ENCODE results near the gene GKN2.
"Not testable (repeated sequence)": the region's sequence is repeated elsewhere in the genome, so short reads cannot be mapped to it uniquely, and the experiment has no call there.

Gene GKN2

GRCh38 chr2:68901199-68901514, 51.5 kb downstream of the GKN2 start:
- Histone ChIP-seq H3K36me3 (ENCODE audit: control insufficient read depth in 1 of 2, insufficient read depth in 2 of 2, low read length in 2 of 2) (no peaks in the 10 kb centered on the region), H3K27me3 (ENCODE audit: control insufficient read depth in 1 of 2, insufficient read depth in 2 of 2, low read length in 2 of 2) (no peaks in the 10 kb centered on the region), H3K4me3 (ENCODE audit: low read depth in 1 of 2, low read length in 2 of 2) (no peak overlapping the region), H3K9me3 (ENCODE audit: control insufficient read depth in 1 of 2, low read length in 2 of 2) (peaks cover 2 to 8% of the 10 kb centered on the region in 2 donors), H3K27ac (ENCODE audit: low read depth, low read length) (no peak overlapping the region), H3K4me1 (ENCODE audit: control insufficient read depth in 1 of 2, insufficient read depth in 2 of 2, low read length in 2 of 2) (no peaks in the 10 kb centered on the region), H3K9ac (ENCODE audit: low read depth in 1 of 2, low read length in 2 of 2) (no peak overlapping the region)

GRCh38 chr2:68900496-68901198, 52.0 kb downstream of the GKN2 start:
- Histone ChIP-seq H3K4me1 (ENCODE audit: control insufficient read depth in 1 of 2, insufficient read depth in 2 of 2, low read length in 2 of 2) (no peaks in the 10 kb centered on the region), H3K9ac (ENCODE audit: low read depth in 1 of 2, low read length in 2 of 2) (no peak overlapping the region), H3K27me3 (ENCODE audit: control insufficient read depth in 1 of 2, insufficient read depth in 2 of 2, low read length in 2 of 2) (no peaks in the 10 kb centered on the region), H3K4me3 (ENCODE audit: low read depth in 1 of 2, low read length in 2 of 2) (no peak overlapping the region), H3K27ac (ENCODE audit: low read depth, low read length) (no peak overlapping the region), H3K36me3 (ENCODE audit: control insufficient read depth in 1 of 2, insufficient read depth in 2 of 2, low read length in 2 of 2) (no peaks in the 10 kb centered on the region), H3K9me3 (ENCODE audit: control insufficient read depth in 1 of 2, low read length in 2 of 2) (peaks cover 2 to 8% of the 10 kb centered on the region in 2 donors)

- not testable (repeated sequence) for H3K9ac ChIP-seq (ENCODE audit: low read depth in 1 of 2, low read length in 2 of 2); H3K27me3 ChIP-seq (ENCODE audit: control insufficient read depth in 1 of 2, insufficient read depth in 2 of 2, low read length in 2 of 2); H3K36me3 ChIP-seq (ENCODE audit: control insufficient read depth in 1 of 2, insufficient read depth in 2 of 2, low read length in 2 of 2); H3K4me3 ChIP-seq (ENCODE audit: low read depth in 1 of 2, low read length in 2 of 2); H3K4me1 ChIP-seq (ENCODE audit: control insufficient read depth in 1 of 2, insufficient read depth in 2 of 2, low read length in 2 of 2); H3K27ac ChIP-seq (ENCODE audit: low read depth, low read length); H3K9me3 ChIP-seq (ENCODE audit: control insufficient read depth in 1 of 2, low read length in 2 of 2)
Observed at GRCh38 chr2:68895981-68896380, 56.7 kb downstream of the GKN2 start.

All from duodenal mucosa (tissue), 2 donors.